NCI-H1417 treated with DMSO at 0.1 percent for 48 hours (cell line): ENCODE data around the gene GALNT5.
"Not testable (repeated sequence)": the region's sequence is repeated elsewhere in the genome, so short reads cannot be mapped to it uniquely, and the experiment has no call there.

Experiments
- DNase-seq: peaks from one replicate; lab custom pipeline; 2025; lab: John Stamatoyannopoulos, UW

Gene GALNT5

GRCh38 chr2:157257312-157258252, at the start of gene GALNT5:
TSS of gene GALNT5 (plus strand) at chr2:157257705. CDS start at chr2:157258083, 378 bp downstream.
- no peak for DNase-seq

DNA sequence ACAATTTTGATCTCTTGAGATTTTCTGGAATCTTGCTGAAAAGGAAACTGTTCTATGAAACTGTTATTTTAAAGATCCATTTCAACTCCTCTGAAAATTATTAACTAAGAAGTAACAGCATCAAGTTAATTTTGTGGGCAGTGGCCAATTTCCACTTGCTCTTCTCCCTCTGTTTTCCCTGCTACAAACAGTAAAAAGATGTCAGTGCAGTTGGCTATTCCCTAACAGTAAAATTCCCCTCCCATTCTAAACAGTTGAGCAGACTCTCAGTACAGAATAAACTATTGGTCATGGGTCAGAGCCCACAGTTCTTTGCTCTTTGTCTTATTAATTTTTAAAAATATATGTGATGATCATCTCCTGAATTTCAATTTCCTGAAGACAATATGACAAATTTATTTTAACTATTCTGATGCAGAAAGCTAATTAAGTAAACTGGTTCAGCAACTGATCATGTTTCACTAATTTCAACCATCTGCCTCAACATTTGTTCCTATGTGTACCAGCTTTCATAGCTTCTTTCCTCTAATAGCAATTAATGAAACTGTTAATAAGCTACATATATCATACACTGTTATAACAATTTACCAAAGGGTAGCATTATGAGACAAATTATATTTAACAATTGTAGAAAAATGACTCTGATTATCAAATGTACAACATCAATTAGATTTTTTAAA, 41.1 kb upstream of the GALNT5 start:
- DNase-seq, result no peak

DNA sequence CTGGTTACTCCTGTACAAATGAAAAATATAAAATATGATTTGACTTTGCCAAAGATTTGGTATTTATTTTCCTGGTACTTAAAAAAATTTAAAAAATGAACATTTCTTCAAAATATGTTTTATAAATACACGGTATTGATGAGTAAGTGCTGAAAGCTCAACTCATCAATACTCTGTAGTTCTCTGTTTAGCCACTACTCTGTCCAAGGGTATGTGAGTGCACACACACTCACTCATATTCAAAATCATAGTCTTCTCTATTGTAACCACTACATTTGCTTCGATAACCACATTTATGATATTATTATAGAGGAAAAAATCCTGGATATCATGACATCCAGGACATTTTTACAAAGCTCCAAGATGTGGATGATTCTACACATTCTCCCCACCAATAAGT, 40.1 kb upstream of the GALNT5 start:
- no peak for DNase-seq

DNA sequence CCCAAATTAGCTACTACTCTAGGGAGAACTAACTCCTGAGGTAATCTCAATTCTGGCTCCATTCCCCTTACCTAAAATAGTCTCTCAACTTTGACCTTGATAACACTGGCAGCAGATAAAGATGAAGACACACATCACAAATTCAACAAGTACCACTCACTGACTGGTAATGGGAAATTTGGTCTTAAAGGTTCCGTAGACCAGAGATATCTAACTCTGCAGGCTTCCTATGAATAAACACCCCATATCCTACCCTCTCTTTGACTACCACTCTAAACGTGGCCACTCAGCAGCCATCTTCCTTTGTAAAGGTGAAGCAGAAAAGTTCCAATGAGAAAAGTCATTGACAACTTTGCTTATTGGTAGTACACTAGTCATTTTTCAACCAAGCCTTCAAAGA, 38.6 kb upstream of the GALNT5 start:
- no peak for DNase-seq

GRCh38 chr2:157220502-157220901, 37.0 kb upstream of the GALNT5 start:
- DNase-seq, result no peak

- no peak for DNase-seq
Measured at GRCh38 chr2:157221394-157221988, 36.0 kb upstream of the GALNT5 start.

DNA sequence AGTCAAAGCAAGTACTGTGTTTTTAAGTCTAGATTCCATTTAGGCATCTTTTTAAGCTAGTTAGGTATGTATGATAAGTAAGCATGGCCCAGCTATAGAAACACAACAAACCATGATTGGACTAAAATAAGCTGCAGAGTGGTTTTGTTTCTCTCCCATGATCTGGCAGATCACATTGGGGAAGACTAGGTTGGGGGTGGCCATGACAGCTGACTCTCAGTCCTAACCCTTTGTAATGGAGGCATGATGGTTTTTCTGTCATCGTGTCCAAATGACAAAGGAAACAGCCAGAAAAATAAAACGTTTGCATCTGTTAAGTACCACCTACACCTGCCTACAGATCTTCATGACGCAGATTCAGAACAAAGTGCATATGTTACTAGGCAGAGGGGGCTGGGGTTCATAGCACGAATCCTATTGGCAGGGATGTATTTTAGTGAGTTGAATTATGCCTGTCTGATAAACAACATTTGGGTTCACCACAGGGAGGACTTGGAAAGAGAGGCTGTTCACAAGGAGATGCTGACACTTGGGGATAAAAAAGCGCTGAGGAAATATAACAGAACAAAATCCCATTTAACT, 33.8 kb upstream of the GALNT5 start:
- DNase-seq, result no peak

DNA sequence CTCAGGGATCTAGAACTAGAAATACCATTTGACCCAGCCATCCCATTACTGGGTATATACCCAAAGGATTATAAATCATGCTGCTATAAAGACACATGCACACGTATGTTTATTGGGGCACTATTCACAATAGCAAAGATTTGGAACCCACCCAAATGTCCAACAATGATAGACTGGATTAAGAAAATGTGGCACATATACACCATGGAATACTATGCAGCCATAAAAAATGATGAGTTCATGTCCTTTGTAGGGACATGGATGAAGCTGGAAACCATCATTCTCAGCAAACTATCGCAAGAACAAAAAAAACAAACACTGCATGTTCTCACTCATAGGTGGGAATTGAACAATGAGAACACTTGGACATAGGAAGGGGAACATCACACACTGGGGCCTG, 33.1 kb upstream of the GALNT5 start:
- not testable (repeated sequence) for DNase-seq

- no peak for DNase-seq
Measured at GRCh38 chr2:157227592-157227991, 29.9 kb upstream of the GALNT5 start.

- DNase-seq, result no peak
Measured at GRCh38 chr2:157228946-157229345, 28.6 kb upstream of the GALNT5 start.

- DNase-seq, result no peak
Measured at GRCh38 chr2:157229572-157229971, 27.9 kb upstream of the GALNT5 start.

GRCh38 chr2:157231476-157231875, 26.0 kb upstream of the GALNT5 start:
- DNase-seq, result no peak

- DNase-seq, result no peak
Measured at GRCh38 chr2:157233506-157233905, 24.0 kb upstream of the GALNT5 start.

GRCh38 chr2:157236404-157236803, 21.1 kb upstream of the GALNT5 start:
- DNase-seq, result no peak

- DNase-seq, result no peak
Measured at GRCh38 chr2:157238296-157238695, 19.2 kb upstream of the GALNT5 start.

GRCh38 chr2:157244691-157245090, 12.8 kb upstream of the GALNT5 start:
- DNase-seq, result no peak

GRCh38 chr2:157245144-157245840, 12.2 kb upstream of the GALNT5 start:
- no peak for DNase-seq

GRCh38 chr2:157245846-157246764, 11.4 kb upstream of the GALNT5 start:
- no peak for DNase-seq

DNA sequence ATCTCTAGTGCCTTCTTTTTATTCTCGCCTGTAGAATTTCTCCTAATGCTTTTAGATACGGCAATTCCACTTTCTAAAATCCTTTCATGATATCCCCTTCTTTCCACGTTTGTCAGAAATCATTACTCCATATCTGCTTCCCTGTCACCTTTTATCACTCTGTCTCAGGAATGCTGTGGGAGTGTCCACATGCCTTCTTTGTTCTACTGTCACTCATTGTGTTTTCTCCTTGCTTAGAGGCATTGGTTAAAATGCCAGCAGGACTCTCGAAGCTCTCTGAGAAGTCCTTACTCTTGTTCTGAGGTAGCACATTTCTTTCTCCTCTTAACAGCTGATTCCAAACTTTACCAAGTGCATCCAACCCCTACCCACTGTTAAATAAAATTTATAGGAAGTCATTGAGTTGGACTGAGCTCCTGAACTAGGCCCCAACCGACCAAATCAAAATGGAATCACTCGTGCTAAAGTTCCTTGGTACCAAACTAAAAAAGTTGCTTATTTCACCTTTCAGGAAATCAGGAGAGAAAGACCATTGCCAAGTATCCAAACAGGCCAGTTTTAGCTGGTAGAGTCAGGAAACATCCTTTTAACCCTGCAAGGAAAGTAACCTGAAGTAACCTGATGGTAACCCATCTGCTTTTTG, 10.6 kb upstream of the GALNT5 start:
- no peak for DNase-seq

GRCh38 chr2:157250836-157251235, 6.7 kb upstream of the GALNT5 start:
- DNase-seq, result no peak
